M059J (cell line): ENCODE measurements around the gene MAPK4. TPM values are rescaled to one million over a fixed set of nuclear protein-coding genes. Genes with fewer than 3 reads are reported as not detected.
"Not testable (repeated sequence)": the region's sequence is repeated elsewhere in the genome, so short reads cannot be mapped to it uniquely, and the experiment has no call there.

Experiments
- DNase-seq: peaks from one replicate; pipeline ENCODE4 v3.0.0-alpha.2; 2012; ENCODE audit warnings: low read depth
- total RNA-seq: library from RNA; depleted of rRNA; stranded (reverse); fragments of >200 nt; shearing (Covaris generic); gene quantifications from 2 replicates; pipeline ENCODE4 v1.2.3, GENCODE V29; 2014

MAPK4 gene
- total RNA-seq, 1 experiment from 2014 or later: not detected

GRCh38 chr18:50573679-50574078 lies 13.8 kb downstream of the MAPK4 start:
- DNase-seq: no peak

- no peak for DNase-seq
These were observed 18.1 kb downstream of the MAPK4 start for GRCh38 chr18:50578030-50578429.

DNA sequence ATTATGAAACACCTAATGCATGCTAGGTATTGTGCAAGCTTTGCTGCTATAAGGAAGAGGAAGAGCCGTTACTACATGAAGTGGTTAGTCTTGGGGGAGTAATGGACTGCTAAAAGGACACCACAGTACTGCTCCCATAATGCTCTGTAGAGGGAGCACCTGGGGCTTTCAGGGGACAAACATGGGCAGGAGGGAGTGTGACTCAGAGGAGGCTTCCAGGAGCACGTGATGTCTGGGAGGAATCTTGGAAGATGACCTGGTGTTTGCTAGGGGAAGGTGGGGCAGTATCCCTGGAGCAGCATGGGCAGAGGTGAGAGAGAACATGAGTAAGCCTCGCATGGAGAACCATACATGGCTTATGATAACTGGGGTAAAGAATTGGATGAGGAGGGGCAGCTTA lies 18.8 kb downstream of the MAPK4 start:
- peak; percentile 22 for DNase-seq

DNA sequence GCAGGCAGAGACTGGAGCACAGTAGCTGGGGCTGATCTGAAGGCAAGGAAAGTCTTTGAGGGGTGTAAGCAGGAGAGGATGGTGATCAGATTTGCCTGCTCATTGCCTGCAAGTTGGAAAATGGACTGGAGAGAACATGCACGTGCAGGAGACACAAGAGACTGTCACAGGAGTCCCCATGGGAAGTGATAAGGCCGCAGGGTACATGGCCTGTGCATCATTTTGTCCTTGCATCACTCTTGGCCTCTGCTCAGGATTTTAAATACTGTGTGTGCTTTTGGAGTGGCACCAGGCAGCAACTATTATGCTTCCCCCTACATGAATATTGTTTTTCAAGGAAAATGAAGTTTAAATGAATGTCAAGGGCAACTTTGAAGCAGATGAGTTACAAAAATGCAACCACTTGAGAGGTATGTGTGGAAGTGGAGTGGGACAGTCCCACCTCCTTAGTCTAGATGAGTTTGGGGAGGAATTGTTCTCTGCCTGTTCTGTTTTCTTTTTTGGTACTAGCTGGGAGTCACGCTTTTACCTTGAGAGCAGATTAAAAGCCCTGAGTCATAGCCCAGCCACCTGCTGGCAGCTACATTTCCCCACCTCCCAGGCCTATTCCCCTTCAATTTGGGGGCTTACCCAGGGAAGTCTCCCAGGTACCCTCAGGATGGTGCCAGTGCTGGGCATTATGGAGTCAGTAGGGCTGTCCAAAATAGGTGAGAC lies 19.3 kb downstream of the MAPK4 start:
- no peak for DNase-seq

DNA sequence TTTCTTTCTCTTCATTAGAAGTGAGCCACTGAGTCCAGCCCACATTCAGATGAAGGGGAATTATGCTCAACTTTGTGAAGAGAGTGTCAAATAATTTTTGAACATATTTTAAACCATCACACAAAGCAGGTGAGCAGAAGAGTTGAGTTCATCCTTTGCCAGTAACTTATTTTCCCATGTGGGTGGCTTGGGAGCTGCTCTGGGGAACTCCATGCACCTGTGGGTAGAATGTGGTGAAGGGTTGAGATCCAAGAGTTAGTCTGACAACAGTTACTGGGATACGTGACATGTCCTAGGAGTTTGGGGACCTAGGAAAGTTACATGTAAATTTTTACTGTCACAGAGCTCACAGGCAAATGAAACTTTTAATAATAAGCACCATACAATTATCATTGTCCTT lies 21.6 kb downstream of the MAPK4 start:
- DNase-seq: no peak

GRCh38 chr18:50582500-50582899 lies 22.6 kb downstream of the MAPK4 start:
- no peak for DNase-seq

DNA sequence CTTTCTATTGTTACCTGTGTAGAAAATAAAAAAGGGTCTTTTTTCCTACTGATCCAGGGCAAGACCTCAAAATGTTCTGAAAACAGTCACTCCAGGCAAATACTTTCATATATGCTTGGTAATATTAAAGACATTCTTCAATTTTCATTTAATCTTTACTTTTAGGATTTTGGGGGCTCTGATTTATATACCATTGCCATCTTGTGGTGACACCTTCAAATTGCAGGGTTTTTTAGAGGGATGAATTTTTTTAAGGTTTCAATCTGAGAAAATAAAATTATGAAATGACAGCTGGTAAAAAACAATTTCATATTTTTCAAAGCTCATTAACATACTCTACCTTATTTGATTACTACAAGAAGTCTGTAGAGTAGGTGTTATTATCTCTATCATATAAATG lies 26.8 kb downstream of the MAPK4 start:
- no peak for DNase-seq

DNA sequence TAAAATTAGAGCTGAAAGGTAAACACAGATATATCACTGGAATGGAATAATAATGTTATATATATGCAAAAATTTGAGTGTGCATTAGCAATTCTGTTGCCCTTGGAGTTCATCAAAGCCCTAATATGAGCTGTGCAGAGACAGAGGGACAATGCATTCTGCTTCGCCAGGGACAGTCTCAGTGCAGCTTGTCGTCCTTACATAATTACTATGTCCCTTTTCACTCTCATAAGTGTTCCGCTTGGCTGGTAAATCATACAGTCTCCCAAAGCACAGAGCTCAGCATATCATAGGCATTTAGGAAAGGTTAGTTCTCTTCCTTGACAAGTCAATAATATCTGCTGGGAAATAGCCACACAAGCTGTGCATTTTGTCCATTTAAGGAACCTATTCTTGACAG lies 30.7 kb downstream of the MAPK4 start:
- no peak for DNase-seq

- no peak for DNase-seq
These were observed 34.1 kb downstream of the MAPK4 start for GRCh38 chr18:50594012-50594411.

DNA sequence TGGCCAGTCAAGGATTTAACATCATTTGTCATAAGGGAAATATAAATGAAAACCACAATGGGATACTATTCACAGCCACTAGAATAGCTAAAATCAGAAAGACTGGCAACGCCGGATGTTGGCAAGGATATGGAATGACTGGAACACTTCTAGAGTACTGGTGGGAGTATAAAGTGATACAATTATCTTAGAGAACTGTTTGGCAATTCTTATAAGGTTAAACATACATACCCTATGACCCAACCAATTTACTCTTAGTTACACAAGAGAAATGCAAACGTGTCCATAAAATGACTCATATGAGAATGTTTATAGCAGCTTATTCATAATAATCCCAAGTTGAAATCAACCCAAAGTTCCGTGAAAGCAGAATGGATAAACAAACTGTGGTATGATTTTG lies 35.1 kb downstream of the MAPK4 start:
- DNase-seq: peak; percentile 2

DNA sequence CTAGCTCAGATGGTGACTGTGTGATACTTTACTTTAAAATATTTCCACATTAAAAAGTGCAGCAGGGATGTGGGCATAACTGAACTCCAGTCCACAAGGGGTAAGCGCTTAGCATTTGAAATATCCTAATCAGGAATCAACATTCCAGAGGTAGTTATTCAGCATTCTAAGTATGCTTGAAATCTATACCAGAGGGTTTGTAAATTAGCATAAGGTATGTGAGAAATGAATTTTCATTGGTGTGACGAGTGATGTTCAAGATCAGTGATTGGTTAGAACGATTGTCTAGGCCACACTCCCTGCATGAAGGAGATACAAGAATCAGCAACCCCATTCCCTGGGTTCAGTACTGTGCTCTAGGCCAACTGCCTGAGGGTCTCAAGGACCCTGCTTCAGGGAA lies 42.6 kb downstream of the MAPK4 start:
- DNase-seq: no peak

GRCh38 chr18:50606609-50607008 lies 46.7 kb downstream of the MAPK4 start:
- no peak for DNase-seq

DNA sequence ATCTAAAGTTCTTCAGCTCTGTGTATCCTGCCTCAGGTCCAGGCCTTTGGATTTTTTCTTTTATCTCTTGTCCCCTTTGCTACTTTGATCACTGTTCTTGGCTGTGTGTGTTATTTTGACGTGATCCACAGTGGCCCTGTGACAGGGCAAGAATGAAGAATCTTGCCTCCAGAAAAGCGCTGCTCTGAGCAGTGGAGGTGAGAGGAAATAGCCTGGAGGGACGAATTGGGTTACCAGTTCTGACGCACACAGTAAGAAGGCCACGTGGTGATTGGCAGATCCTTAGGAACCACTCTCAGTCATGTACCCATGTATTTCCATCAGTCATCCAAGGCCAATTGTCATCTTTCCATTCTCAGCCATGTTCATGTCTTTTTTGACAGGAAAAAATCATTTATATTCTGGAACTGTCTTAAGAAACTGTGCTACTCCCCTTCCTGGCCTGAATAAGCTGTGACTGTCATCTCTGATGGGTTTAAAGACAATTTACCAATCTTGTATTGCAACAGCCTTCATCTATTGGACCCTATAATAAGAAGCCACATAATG lies 47.6 kb downstream of the MAPK4 start:
- peak; percentile 3 for DNase-seq

DNA sequence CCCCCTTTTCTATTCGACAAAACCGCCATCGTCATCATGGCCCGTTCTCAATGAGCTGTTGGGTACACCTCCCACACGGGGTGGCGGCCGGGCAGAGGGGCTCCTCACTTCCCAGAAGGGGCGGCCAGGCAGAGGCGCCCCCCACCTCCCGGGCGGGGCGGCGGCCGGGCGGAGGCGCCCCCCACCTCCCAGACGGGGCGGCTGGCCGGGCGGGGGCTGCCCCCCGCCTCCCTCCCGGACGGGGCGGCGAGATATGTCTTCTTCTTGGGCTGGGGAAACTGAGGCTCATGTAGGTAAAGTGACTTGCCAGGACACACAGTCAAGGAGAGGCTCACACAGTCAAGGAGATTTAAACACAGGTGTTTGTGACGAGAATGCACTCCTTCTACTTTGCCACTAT lies 49.3 kb downstream of the MAPK4 start:
- not testable (repeated sequence) for DNase-seq

DNA sequence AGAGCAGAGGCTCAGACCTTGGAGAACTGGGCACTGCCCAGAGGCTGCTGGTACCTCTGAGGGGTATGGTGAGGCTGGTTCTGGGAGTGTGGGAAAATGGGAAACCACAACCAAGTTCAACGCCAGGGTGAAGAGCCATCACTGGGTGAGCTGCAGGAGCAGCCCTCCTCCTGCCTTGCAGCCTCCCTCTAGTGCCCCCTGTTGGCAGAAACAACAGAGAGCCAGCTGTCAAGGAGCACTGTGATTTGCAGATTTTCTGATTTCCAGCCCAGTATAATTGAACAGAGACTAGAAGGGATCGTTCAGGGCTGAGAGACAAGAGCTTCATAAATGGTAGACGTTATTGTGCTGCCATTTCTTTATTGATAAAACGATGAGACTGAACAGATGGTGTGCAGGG lies 50.5 kb downstream of the MAPK4 start:
- no peak for DNase-seq

DNA sequence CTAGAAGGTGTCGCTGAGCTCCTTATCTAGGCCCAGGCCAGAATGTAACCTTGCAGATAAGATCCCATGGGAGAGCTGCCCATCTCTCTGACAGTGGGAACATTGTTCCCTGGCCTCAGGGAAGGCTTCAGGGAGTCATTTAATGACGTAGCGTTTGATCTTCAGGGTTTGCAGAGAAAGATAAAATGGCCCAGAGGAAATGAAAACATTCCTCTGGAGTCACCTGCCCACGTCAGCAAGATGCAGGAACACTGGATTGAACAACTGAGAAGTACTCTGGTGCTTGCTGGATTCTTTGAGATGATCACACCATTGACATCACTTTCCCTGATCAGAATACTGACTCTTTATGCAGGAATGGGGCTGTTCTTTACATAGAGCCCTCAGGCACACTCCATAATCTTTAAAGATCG lies 51.6 kb downstream of the MAPK4 start:
- no peak for DNase-seq

- no peak for DNase-seq
These were observed 55.0 kb downstream of the MAPK4 start for GRCh38 chr18:50614838-50615237.

DNA sequence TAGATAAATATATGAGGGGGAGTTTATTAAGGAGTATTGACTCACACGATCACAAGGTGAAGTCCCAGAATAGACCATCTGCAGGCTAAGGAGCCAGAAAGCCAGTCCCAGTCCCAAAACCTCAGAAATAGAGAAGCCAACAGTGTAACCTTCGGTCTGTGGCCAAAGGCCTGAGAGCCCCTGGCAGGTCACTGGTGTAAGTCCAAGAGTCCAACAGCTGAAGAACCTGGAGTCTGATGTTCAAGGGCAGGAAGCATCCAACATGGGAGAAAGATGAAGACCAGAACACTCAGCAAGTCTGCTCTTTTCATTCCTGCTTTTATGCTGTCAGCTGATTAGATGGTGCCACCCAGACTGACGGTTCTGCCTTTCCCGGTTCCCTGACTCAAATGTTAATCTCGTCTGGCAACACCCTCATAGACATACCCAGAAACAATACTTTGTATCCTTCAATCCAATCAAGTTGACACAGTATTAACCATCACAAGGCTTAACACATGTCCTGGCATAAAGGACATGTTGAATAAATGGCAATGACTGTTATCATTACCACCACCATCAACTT lies 56.7 kb downstream of the MAPK4 start:
- DNase-seq: no peak

DNA sequence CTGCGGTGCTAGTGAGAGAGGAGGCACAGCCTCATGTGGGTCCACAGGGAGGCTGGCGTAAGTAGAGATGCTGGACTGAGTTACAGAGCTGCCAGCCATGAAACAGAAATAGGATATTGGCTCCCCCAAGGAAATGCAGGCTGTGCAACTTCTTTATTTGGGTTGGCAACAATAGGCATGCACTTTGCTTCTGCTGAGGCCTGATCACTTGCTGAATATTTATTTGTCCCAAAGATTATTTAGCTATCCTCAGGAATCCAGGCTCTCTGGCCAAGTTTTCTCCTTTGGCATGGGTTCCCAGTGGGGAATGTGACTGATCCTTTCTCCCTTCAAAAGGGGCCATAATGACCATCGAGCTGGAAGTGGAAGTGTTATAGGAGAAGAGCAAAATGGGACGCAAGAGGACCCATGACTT lies 60.0 kb downstream of the MAPK4 start:
- no peak for DNase-seq

DNA sequence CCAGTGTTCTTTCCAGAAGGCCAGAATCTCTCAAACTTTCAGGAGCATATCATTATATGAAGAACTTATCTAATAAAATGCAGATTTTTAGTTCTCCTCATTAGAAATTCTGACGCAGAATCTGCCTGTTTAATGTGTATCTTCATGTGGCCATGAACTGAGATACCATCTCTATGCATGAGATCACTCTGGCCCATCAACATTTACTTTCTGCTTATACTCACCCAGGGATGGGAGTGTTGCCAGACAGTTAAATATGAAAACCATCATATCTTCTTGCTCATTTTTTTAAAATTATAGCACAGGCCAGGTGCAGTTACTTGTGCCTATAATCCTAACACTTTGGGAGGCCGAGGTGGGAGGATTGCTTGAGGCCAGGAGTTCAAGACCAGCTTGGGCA lies 60.4 kb downstream of the MAPK4 start:
- no peak for DNase-seq

GRCh38 chr18:50621366-50621765 lies 61.5 kb downstream of the MAPK4 start:
- DNase-seq: no peak

GRCh38 chr18:50622320-50622719 lies 62.4 kb downstream of the MAPK4 start:
- DNase-seq: no peak

- no peak for DNase-seq
These were observed 63.0 kb downstream of the MAPK4 start for GRCh38 chr18:50622865-50623393.
